ENCODE measurements around the gene VPS11.
A peak's percentile ranks its signal among the peaks of the same experiment; 100 is the strongest.

Gene VPS11

GRCh38 chr11:119078675-119079420 lies 11.2 kb downstream of the VPS11 start:
- Histone ChIP-seq H3K9ac (ENCODE audit: low read length) (no peak overlapping the region), H3K9me2 (replicated peaks; ENCODE audit: insufficient read depth, low read length) (no peaks in the 10 kb centered on the region), H3K27ac (ENCODE audit: low read length) (no peak overlapping the region), H3K4me3 (ENCODE audit: low read length) (no peak overlapping the region), H3F3A (ENCODE audit: insufficient read depth, low read length) (no peaks in the 10 kb centered on the region), H3K36me3 (replicated peaks; ENCODE audit: insufficient read depth, low read length) (peaks cover 6% of the 10 kb centered on the region; the same call in 1 of the 2 replicates), H3K27me3 (replicated peaks; ENCODE audit: insufficient read depth, low read length) (no peaks in the 10 kb centered on the region), H3K4me1 (ENCODE audit: low read length) (no peaks in the 10 kb centered on the region), H3K4me2 (ENCODE audit: low read depth, low read length) (no peak overlapping the region), H4K20me1 (ENCODE audit: insufficient read depth, low read length) (no peaks in the 10 kb centered on the region), H3K79me2 (ENCODE audit: low read length) (no peaks in the 10 kb centered on the region), H3K9me3 (replicated peaks; ENCODE audit: insufficient read depth, low read length) (no peaks in the 10 kb centered on the region), H2AFZ (ENCODE audit: low read length) (no peak overlapping the region)
- DNase-seq, result no peak
- TF ChIP-seq EZH2 (optimal IDR thresholded peaks at IDR 0.05; ENCODE audit: low read depth, low read length), result no peak
- no peak for TF ChIP-seq CTCF (IDR thresholded peaks at IDR 0.05; ENCODE audit: low read length)
- TF ChIP-seq EZH2phosphoT487 (IDR thresholded peaks at IDR 0.05; ENCODE audit: low read length), result no peak

DNA sequence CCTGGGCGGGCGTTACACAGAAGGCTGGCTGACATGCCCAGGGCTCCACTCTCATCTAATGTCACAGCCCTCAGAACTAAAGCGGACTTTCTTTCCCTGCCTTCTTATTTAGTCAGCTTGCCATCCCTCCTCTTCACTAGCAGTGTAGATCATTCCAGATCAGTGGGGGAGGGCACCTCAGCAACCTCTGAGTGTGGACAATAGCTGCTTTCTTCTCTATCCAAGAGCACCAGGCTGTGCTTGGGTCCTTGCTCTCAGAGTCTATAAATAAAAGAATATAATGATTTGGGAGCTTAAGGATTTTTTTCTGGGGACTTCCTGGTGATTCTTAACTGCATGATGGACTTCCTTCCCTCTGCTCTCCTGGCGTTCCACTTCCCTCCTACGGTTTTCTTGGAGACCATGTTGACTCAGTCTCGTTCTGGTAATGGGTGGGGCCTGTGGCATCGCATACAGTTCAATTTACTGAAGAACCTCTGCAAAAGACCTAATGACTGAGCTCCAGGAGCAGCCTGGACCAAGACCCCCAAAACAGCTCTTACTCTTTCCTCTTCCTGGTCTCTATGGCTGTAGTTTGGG lies 14.2 kb downstream of the VPS11 start:
- H3K9me2 ChIP-seq (replicated peaks; ENCODE audit: insufficient read depth, low read length), result no peaks in the 10 kb centered on the region
- no peak overlapping the region for H3K4me2 ChIP-seq (ENCODE audit: low read depth, low read length)
- H2AFZ ChIP-seq (ENCODE audit: low read length), result no peak overlapping the region
- no peak overlapping the region for H3K4me3 ChIP-seq (ENCODE audit: low read length)
- H3F3A ChIP-seq (ENCODE audit: insufficient read depth, low read length), result no peaks in the 10 kb centered on the region
- no peaks in the 10 kb centered on the region for H4K20me1 ChIP-seq (ENCODE audit: insufficient read depth, low read length)
- H3K9ac ChIP-seq (ENCODE audit: low read length), result no peak overlapping the region
- peaks cover 14% of the 10 kb centered on the region for H3K79me2 ChIP-seq (ENCODE audit: low read length)
- H3K9me3 ChIP-seq (replicated peaks; ENCODE audit: insufficient read depth, low read length), result no peaks in the 10 kb centered on the region
- H3K4me1 ChIP-seq (ENCODE audit: low read length), result peaks cover 9% of the 10 kb centered on the region
- TF ChIP-seq EZH2phosphoT487 (IDR thresholded peaks at IDR 0.05; ENCODE audit: low read length) (no peak), EZH2 (optimal IDR thresholded peaks at IDR 0.05; ENCODE audit: low read depth, low read length) (no peak), CTCF (IDR thresholded peaks at IDR 0.05; ENCODE audit: low read length) (no peak)
- DNase-seq, result no peak
- H3K27me3 ChIP-seq (replicated peaks; ENCODE audit: insufficient read depth, low read length), result no peaks in the 10 kb centered on the region
- H3K27ac ChIP-seq (ENCODE audit: low read length), result no peak overlapping the region
- H3K36me3 ChIP-seq (replicated peaks; ENCODE audit: insufficient read depth, low read length), result peaks cover 5% of the 10 kb centered on the region; the same call in 1 of the 2 replicates

- Histone ChIP-seq H2AFZ (ENCODE audit: low read length) (peak within 1 kb of the TSS; percentile 93), H3K4me3 (ENCODE audit: low read length) (peak within 1 kb of the TSS; percentile 87), H3K9ac (ENCODE audit: low read length) (peak within 1 kb of the TSS; percentile 96), H3K79me2 (ENCODE audit: low read length) (peaks cover 27% of the 10 kb centered on the region), H3K9me3 (replicated peaks; ENCODE audit: insufficient read depth, low read length) (no peaks in the 10 kb centered on the region), H3K27ac (ENCODE audit: low read length) (peak within 1 kb of the TSS; percentile 86), H3F3A (ENCODE audit: insufficient read depth, low read length) (0 out of 2 replicates have a peak, but pooled peaks cover 6% of the 10 kb centered on the region), H3K9me2 (replicated peaks; ENCODE audit: insufficient read depth, low read length) (no peaks in the 10 kb centered on the region), H3K36me3 (replicated peaks; ENCODE audit: insufficient read depth, low read length) (no peaks in the 10 kb centered on the region), H3K27me3 (replicated peaks; ENCODE audit: insufficient read depth, low read length) (no peaks in the 10 kb centered on the region), H3K4me2 (ENCODE audit: low read depth, low read length) (peak within 1 kb of the TSS; percentile 96), H4K20me1 (ENCODE audit: insufficient read depth, low read length) (no peaks in the 10 kb centered on the region), H3K4me1 (ENCODE audit: low read length) (peaks cover 20% of the 10 kb centered on the region)
- TF ChIP-seq CTCF (IDR thresholded peaks at IDR 0.05; ENCODE audit: low read length) (no peak), EZH2 (optimal IDR thresholded peaks at IDR 0.05; ENCODE audit: low read depth, low read length) (no peak), EZH2phosphoT487 (IDR thresholded peaks at IDR 0.05; ENCODE audit: low read length) (no peak)
- DNase-seq, result peak; percentile 95
Observed at GRCh38 chr11:119084663-119085436, 17.2 kb downstream of the VPS11 start, which contains the start of gene HMBS. Gene HMBS, plus strand, starts transcription at chr11:119084881. Its CDS starts 153 bp downstream, at chr11:119085034.

All from MM.1S (cell line).